H7 (cell line): Measurements from ENCODE around the gene POLA1. TPM values are rescaled to one million over a fixed set of nuclear protein-coding genes. Genes with fewer than 3 reads are reported as not detected.

ENCODE experiments used
- DNase-seq: peaks from one replicate; pipeline ENCODE4 v3.0.0; 2012
- H3K27me3 ChIP-seq: 2 replicates; pipeline ENCODE4 v1.6.0; 2011; ENCODE audit warnings: mild to moderate bottlenecking, low read length; ENCODE audit not compliant: control insufficient read depth, insufficient read depth
- H3K36me3 ChIP-seq: replicated peaks from 2 replicates; pipeline ENCODE4 v1.5.1; 2011; ENCODE audit warnings: low read length; ENCODE audit not compliant: control insufficient read depth, insufficient read depth
- H3K4me3 ChIP-seq: 2 replicates; pipeline ENCODE4 v1.5.1; 2011; ENCODE audit warnings: low read depth, mild to moderate bottlenecking, control low read depth, low read length, moderate library complexity; ENCODE audit not compliant: insufficient read depth
- total RNA-seq: library from RNA; depleted of rRNA; stranded (reverse); fragments of >200 nt; shearing (Covaris generic); gene quantifications from 2 replicates; pipeline ENCODE4 v1.2.3, GENCODE V29; 2014; rRNA removed

POLA1 gene
- total RNA-seq, 1 experiment from 2014 or later = 36.7 TPM

- no peak for DNase-seq
- Histone ChIP-seq H3K36me3 (no peaks in the 10 kb centered on the region), H3K27me3 (peaks cover 39% of the 10 kb centered on the region), H3K4me3 (no peak overlapping the region)
Observed at GRCh38 chrX:25026576-25026975, 332.9 kb downstream of the POLA1 start.

- Histone ChIP-seq H3K36me3 (no peaks in the 10 kb centered on the region), H3K27me3 (peaks cover 17% of the 10 kb centered on the region), H3K4me3 (no peak overlapping the region)
- no peak for DNase-seq
Observed at GRCh38 chrX:25028726-25029125, 335.0 kb downstream of the POLA1 start.

- Histone ChIP-seq H3K4me3 (no peak overlapping the region), H3K36me3 (no peaks in the 10 kb centered on the region), H3K27me3 (peaks cover 11% of the 10 kb centered on the region)
- DNase-seq = no peak
Observed at GRCh38 chrX:25029288-25029825, 335.6 kb downstream of the POLA1 start.

- Histone ChIP-seq H3K4me3 (no peak overlapping the region), H3K27me3 (no peaks in the 10 kb centered on the region)
- DNase-seq = peak; percentile 74
Observed at GRCh38 chrX:25034889-25035288, 341.2 kb downstream of the POLA1 start.

GRCh38 chrX:25039036-25039435 is 345.3 kb downstream of the POLA1 start:
- Histone ChIP-seq H3K27me3 (no peaks in the 10 kb centered on the region), H3K4me3 (no peak overlapping the region), H3K36me3 (no peaks in the 10 kb centered on the region)
- DNase-seq = no peak

More at GRCh38 chrX:25034889-25035288, 341.2 kb downstream of the POLA1 start:
- no peaks in the 10 kb centered on the region for H3K36me3 ChIP-seq

- H3K36me3 ChIP-seq = no peaks in the 10 kb centered on the region
- no peak overlapping the region for H3K4me3 ChIP-seq
- no peak for DNase-seq
- H3K27me3 ChIP-seq = no peaks in the 10 kb centered on the region
Observed at GRCh38 chrX:25043192-25043591, 349.5 kb downstream of the POLA1 start.

Other genes starting within 250 kb of the POLA1 start
- 29.3 and 43.6 TPM in 2 replicates for gene PDK3, start 228.6 kb upstream of the POLA1 start, total RNA-seq
- gene PCYT1B, start 46.6 kb upstream of the POLA1 start, total RNA-seq = 17.4 and 22.9 TPM in 2 replicates